HCT116 (cell line): ENCODE results near the gene GRIN2C. TPM values are rescaled to one million over a fixed set of nuclear protein-coding genes. Genes with fewer than 3 reads are reported as not detected.

Experiments used
- ATAC-seq: fragments of 200-7000 bp; cut with Tn5 transposase; 2 replicates; pipeline ENCODE4 v1.9.1; 2020; ENCODE audit warnings: mild to moderate bottlenecking, moderate library complexity
- BruUV-seq: library from RNA; stranded (reverse); fragments of 400-500 nt; replicated peaks from 2 replicates; lab custom pipeline; 2021; lab: Mats Ljungman, UMichigan
- CTCF ChIA-PET: fragments of 300-600 bp; sonication (Branson Sonifier 250); formaldehyde crosslinking; loops from one replicate; lab custom pipeline; 2021; ENCODE audit warnings: antibody characterized with exemption; lab: Charles Lee
- POLR2A ChIA-PET: fragments of 300-600, 350-600 bp; sonication (Branson Sonifier 250); formaldehyde crosslinking; loops from one replicate; lab custom pipeline; 2021; ENCODE audit warnings: antibody characterized with exemption; lab: Charles Lee
- RAD21 ChIA-PET, 2 experiments: fragments of 300-600 bp; sonication (Branson Sonifier 250); formaldehyde crosslinking; loops; one replicate each; lab custom pipeline; 2023; ENCODE audit warnings: low total read pairs in 2 of 2; ENCODE audit not compliant: uncharacterized antibody in 2 of 2, unreplicated experiment in 2 of 2, low non-redundant PET in 1 of 2; lab: Charles Lee
- DNase-seq: peaks from one replicate; pipeline ENCODE4 v3.0.0-alpha.2; 2010; ENCODE audit warnings: low read depth, low spot score
- H2AFZ ChIP-seq: fragments of 200-600 bp; shearing (Covaris generic), sonication (generic); 2 replicates; pipeline ENCODE4 v1.6.1; 2017; ENCODE audit warnings: low read depth, mixed run types, mixed read lengths, antibody characterized with exemption, low read length; ENCODE audit not compliant: poor library complexity, severe bottlenecking
- H3K27ac ChIP-seq: 2 replicates; pipeline ENCODE4 v1.5.1; 2012; ENCODE audit warnings: low read depth, low read length
- H3K27me3 ChIP-seq: fragments of 200-600 bp; sonication (generic); 2 replicates; pipeline ENCODE4 v1.6.1; 2016; ENCODE audit warnings: mixed run types, low read length, mixed read lengths; ENCODE audit not compliant: insufficient read depth
- H3K36me3 ChIP-seq, 2 experiments: fragments of 200-500 bp in 1 of 2; fragments of 200-600 bp in 1 of 2; sonication (Bioruptor generic) in 1 of 2; sonication (generic) in 1 of 2; 2 replicates each; pipeline versions ENCODE4 v1.5.1 to v1.6.1; 2014 to 2016; ENCODE audit warnings: low read length in 2 of 2, inconsistent platforms in 1 of 2, mixed read lengths in 1 of 2, mixed run types in 1 of 2; ENCODE audit not compliant: insufficient read depth in 2 of 2, control insufficient read depth in 1 of 2
- H3K4me1 ChIP-seq, 2 experiments: fragments of 200-600 bp in 1 of 2; sonication (generic) in 1 of 2; 2 replicates each; pipeline versions ENCODE4 v1.5.1 to v1.6.1; 2012 to 2017; ENCODE audit warnings: low read length in 2 of 2, inconsistent platforms in 1 of 2, mild to moderate bottlenecking in 1 of 2, mixed read lengths in 1 of 2, mixed run types in 1 of 2, moderate library complexity in 1 of 2; ENCODE audit not compliant: insufficient read depth in 2 of 2, control insufficient read depth in 1 of 2
- H3K4me2 ChIP-seq: fragments of 200-600 bp; sonication (generic); 2 replicates; pipeline ENCODE4 v1.6.1; 2017; ENCODE audit warnings: mixed run types, low read length, mixed read lengths
- H3K4me3 ChIP-seq, 2 experiments: fragments of 200-600 bp in 1 of 2; sonication (generic) in 1 of 2; replicated peaks in 1 of 2; 2 replicates each; pipeline ENCODE4 v1.5.1; 2011 to 2016; ENCODE audit warnings: low read length in 2 of 2, control low read depth in 1 of 2, low read depth in 1 of 2, mild to moderate bottlenecking in 1 of 2, mixed read lengths in 1 of 2, mixed run types in 1 of 2
- H3K79me2 ChIP-seq: fragments of 200-600 bp; sonication (generic); 2 replicates; pipeline ENCODE4 v1.6.1; 2017; ENCODE audit warnings: mild to moderate bottlenecking, mixed run types, low read length, moderate library complexity, mixed read lengths; ENCODE audit not compliant: insufficient read depth
- H3K9ac ChIP-seq: fragments of 200-600 bp; sonication (generic); 2 replicates; pipeline ENCODE4 v1.6.1; 2016; ENCODE audit warnings: low read length, mixed read lengths
- H3K9me2 ChIP-seq: fragments of 200-600 bp; sonication (generic), shearing (Covaris generic); 2 replicates; pipeline ENCODE4 v1.6.1; 2017; ENCODE audit warnings: mixed run types, mild to moderate bottlenecking, moderate library complexity; ENCODE audit not compliant: insufficient read depth
- H3K9me3 ChIP-seq, 2 experiments: fragments of 200-500 bp in 1 of 2; fragments of 200-600 bp in 1 of 2; sonication (Bioruptor generic) in 1 of 2; sonication (generic) in 1 of 2; 2 replicates each; pipeline ENCODE4 v1.6.1; 2014 to 2017; ENCODE audit warnings: low read length in 2 of 2, mixed read lengths in 2 of 2, inconsistent platforms in 1 of 2, low read depth in 1 of 2, mild to moderate bottlenecking in 1 of 2, mixed run types in 1 of 2, moderate library complexity in 1 of 2; ENCODE audit not compliant: control insufficient read depth in 1 of 2, insufficient read depth in 1 of 2
- H4K20me1 ChIP-seq: fragments of 200-600 bp; sonication (generic), shearing (Covaris generic); 2 replicates; pipeline ENCODE4 v1.6.1; 2017; ENCODE audit warnings: mixed run types, mild to moderate bottlenecking, moderate library complexity; ENCODE audit not compliant: insufficient read depth
- ATF3 ChIP-seq: IDR thresholded peaks from 2 replicates; pipeline ENCODE4 v1.6.1; 2012
- CEBPB ChIP-seq: IDR thresholded peaks from 2 replicates; pipeline ENCODE4 v1.6.1; 2012; ENCODE audit warnings: low read depth
- EGR1 ChIP-seq: IDR thresholded peaks from 2 replicates; pipeline ENCODE4 v1.6.1; 2012; ENCODE audit warnings: low read depth
- EZH2 ChIP-seq: fragments of 200-600 bp; sonication (generic); IDR thresholded peaks from 2 replicates; pipeline ENCODE4 v1.6.1; 2017; ENCODE audit warnings: antibody characterized with exemption, mixed run types
- FOSL1 ChIP-seq: IDR thresholded peaks from 2 replicates; pipeline ENCODE4 v1.6.1; 2012; ENCODE audit warnings: low read depth
- JUND ChIP-seq: IDR thresholded peaks from 2 replicates; pipeline ENCODE4 v1.6.1; 2012
- MAX ChIP-seq: IDR thresholded peaks from 2 replicates; pipeline ENCODE4 v1.6.1; 2012
- POLR2A ChIP-seq: IDR thresholded peaks from 2 replicates; pipeline ENCODE4 v1.7.0; 2011; ENCODE audit warnings: borderline replicate concordance; ENCODE audit not compliant: insufficient read depth, insufficient read length; ENCODE audit errors: extremely low read depth
- POLR2AphosphoS5 ChIP-seq: IDR thresholded peaks from 2 replicates; pipeline ENCODE4 v1.6.1; 2011; ENCODE audit warnings: mild to moderate bottlenecking, low read depth, low read length, moderate library complexity
- SP1 ChIP-seq: IDR thresholded peaks from 2 replicates; pipeline ENCODE4 v1.6.1; 2012; ENCODE audit warnings: low read depth
- SRF ChIP-seq: IDR thresholded peaks from 2 replicates; pipeline ENCODE4 v1.6.1; 2012; ENCODE audit warnings: low read depth
- TCF7L2 ChIP-seq: IDR thresholded peaks from 2 replicates; pipeline ENCODE4 v1.7.0; 2011; ENCODE audit warnings: borderline replicate concordance, inconsistent platforms; ENCODE audit not compliant: insufficient read depth, insufficient read length; ENCODE audit errors: extremely low read depth
- YY1 ChIP-seq: IDR thresholded peaks from 2 replicates; pipeline ENCODE4 v1.6.1; 2011; ENCODE audit warnings: low read length, low read depth, moderate library complexity, mild to moderate bottlenecking; ENCODE audit not compliant: insufficient replicate concordance; ENCODE audit errors: extremely low read depth
- ZBTB33 ChIP-seq: IDR thresholded peaks from 2 replicates; pipeline ENCODE4 v1.6.1; 2011; ENCODE audit warnings: mild to moderate bottlenecking, low read length, moderate library complexity; ENCODE audit not compliant: insufficient replicate concordance; ENCODE audit errors: extremely low read depth
- intact Hi-C: fragments of 100-400 bp; cut with micrococcal nuclease; formaldehyde crosslinking; loops from 2 replicates; pipeline ENCODE4 v1.10.0; 2022
- total RNA-seq: library from RNA; stranded (reverse); gene quantifications from one replicate; pipeline ENCODE4 v1.2.1, GENCODE V29; 2021; ENCODE audit not compliant: unreplicated experiment

Gene GRIN2C
- total RNA-seq, 1 experiment from 2014 or later = 2.2 TPM

- Histone ChIP-seq H3K27ac (no peak overlapping the region), H3K36me3 (peaks cover 4 to 8% of the 10 kb centered on the region in 2 experiments; a peak in 2 of 4 replicates), H2AFZ (no peak overlapping the region), H4K20me1 (no peaks in the 10 kb centered on the region), H3K9ac (no peak overlapping the region), H3K9me3 (no peaks in the 10 kb centered on the region), H3K9me2 (no peaks in the 10 kb centered on the region), H3K79me2 (no peaks in the 10 kb centered on the region), H3K4me3 (no peak overlapping the region), H3K4me2 (no peak overlapping the region), H3K4me1 (peaks cover 0 to 10% of the 10 kb centered on the region in 2 experiments; a peak in 1 of 4 replicates), H3K27me3 (no peaks in the 10 kb centered on the region)
- TF ChIP-seq EZH2 = no peak
- no peak for TF ChIP-seq TCF7L2
- TF ChIP-seq FOSL1 = no peak
- TF ChIP-seq EGR1 = no peak
- no peak for TF ChIP-seq YY1
- no peak for TF ChIP-seq POLR2AphosphoS5
- no peak for TF ChIP-seq SRF
- TF ChIP-seq ZBTB33 = no peak
- ATAC-seq (no peak), DNase-seq (no peak)
- ChIA-PET POLR2A (no interaction called here), RAD21 (no interaction called here), CTCF (no interaction called here)
- intact Hi-C loops = no loop called here
- no TSS peak for BruUV-seq
Observed at GRCh38 chr17:74797824-74798223, 61.9 kb downstream of the GRIN2C start.

GRCh38 chr17:74796866-74797265 lies 62.8 kb downstream of the GRIN2C start:
- no peak for DNase-seq
- POLR2A ChIA-PET = no interaction called here

More at GRCh38 chr17:74796866-74797265, 62.8 kb downstream of the GRIN2C start:
- Histone ChIP-seq H3K36me3 (peaks cover 4 to 8% of the 10 kb centered on the region in 2 experiments; a peak in 2 of 4 replicates), H2AFZ (no peak overlapping the region), H3K4me2 (no peak overlapping the region), H3K4me3 (no peak overlapping the region), H3K4me1 (peaks cover 0 to 6% of the 10 kb centered on the region in 2 experiments; a peak in 1 of 4 replicates), H3K9me3 (no peaks in the 10 kb centered on the region), H3K27ac (no peak overlapping the region), H3K9ac (no peak overlapping the region), H3K9me2 (no peaks in the 10 kb centered on the region), H4K20me1 (no peaks in the 10 kb centered on the region), H3K79me2 (no peaks in the 10 kb centered on the region), H3K27me3 (no peaks in the 10 kb centered on the region)
- ChIA-PET RAD21 (no interaction called here), CTCF (no interaction called here)
- intact Hi-C loops = no loop called here
- no TSS peak for BruUV-seq
- TF ChIP-seq JUND = no peak
- no peak for TF ChIP-seq POLR2AphosphoS5
- TF ChIP-seq POLR2A = no peak
- TF ChIP-seq MAX = no peak
- no peak for TF ChIP-seq SP1
- TF ChIP-seq FOSL1 = no peak
- no peak for TF ChIP-seq CEBPB
- TF ChIP-seq ATF3 = no peak
- no peak for ATAC-seq
